GM23248 (cell line): ENCODE measurements around the gene PDGFC.

Source experiments
- EZH2 ChIP-seq: fragments of 200-600 bp; sonication (generic); IDR thresholded peaks from 2 replicates; pipeline ENCODE4 v1.6.1; 2018; ENCODE audit warnings: antibody characterized with exemption, mild to moderate bottlenecking; ENCODE audit not compliant: insufficient read depth, poor library complexity, severe bottlenecking
- EZH2phosphoT487 ChIP-seq: fragments of 200-600 bp; sonication (generic); IDR thresholded peaks from 2 replicates; pipeline ENCODE4 v1.6.1; 2018; ENCODE audit warnings: antibody characterized with exemption, moderate library complexity, mild to moderate bottlenecking, low read depth; ENCODE audit not compliant: insufficient read depth

- TF ChIP-seq EZH2phosphoT487 (no peak), EZH2 (no peak)
Observed at GRCh38 chr4:156971165-156971675, 379 bp downstream of the PDGFC start.
